HepG2 (cell line): Measurements from ENCODE around the gene CFAP221. TPM values are rescaled to one million over a fixed set of nuclear protein-coding genes. Genes with fewer than 3 reads are reported as not detected.

ENCODE experiments used
- ATAD3A ChIP-seq: sonication (generic); formaldehyde crosslinking; IDR thresholded peaks from 2 replicates; pipeline ENCODE4 v1.4.0; 2020; ENCODE audit warnings: missing genetic modification reagents
- ELF1 ChIP-seq: sonication (generic); formaldehyde crosslinking; IDR thresholded peaks from 2 replicates; pipeline ENCODE4 v1.4.0; 2020; ENCODE audit warnings: missing genetic modification reagents
- ESRRA ChIP-seq: sonication (generic); formaldehyde crosslinking; IDR thresholded peaks from 2 replicates; pipeline ENCODE4 v1.5.1; 2020; ENCODE audit warnings: mild to moderate bottlenecking, low read depth, missing genetic modification reagents
- HDAC1 ChIP-seq: sonication (generic); formaldehyde crosslinking; IDR thresholded peaks from 2 replicates; pipeline ENCODE4 v1.5.1; 2020; ENCODE audit warnings: mild to moderate bottlenecking, missing genetic modification reagents
- IKZF1 ChIP-seq: fragments of 450-650 bp; IDR thresholded peaks from 2 replicates; pipeline ENCODE4 v1.7.1; 2016
- KAT2B ChIP-seq: fragments of 150-350 bp; IDR thresholded peaks from 2 replicates; pipeline ENCODE4 v1.6.1; 2014; ENCODE audit warnings: low read depth, low read length, borderline replicate concordance
- KLF15 ChIP-seq: sonication (generic); formaldehyde crosslinking; IDR thresholded peaks from 2 replicates; pipeline ENCODE4 v1.8.1; 2023; ENCODE audit warnings: borderline replicate concordance, mild to moderate bottlenecking, inconsistent platforms, missing genetic modification reagents, mixed read lengths
- NFE2L2 ChIP-seq: fragments of 150-350 bp; IDR thresholded peaks from 2 replicates; pipeline ENCODE4 v1.6.1; 2014; ENCODE audit warnings: low read length
- PRMT3 ChIP-seq: sonication (generic); formaldehyde crosslinking; IDR thresholded peaks from 2 replicates; pipeline ENCODE4 v1.8.1; 2022; ENCODE audit warnings: low read depth, mild to moderate bottlenecking, moderate library complexity, missing genetic modification reagents, borderline replicate concordance
- RBM22 ChIP-seq: fragments of 200-400 bp; formaldehyde crosslinking; optimal IDR thresholded peaks from 2 replicates; pipeline ENCODE3; 2017; ENCODE audit warnings: mild to moderate bottlenecking, low read length, moderate library complexity
- REST ChIP-seq, 2 experiments: IDR thresholded peaks; 2 replicates each; pipeline ENCODE4 v1.6.1; 2011 to 2012; ENCODE audit warnings: low read length in 2 of 2, borderline replicate concordance in 1 of 2, low read depth in 1 of 2, mild to moderate bottlenecking in 1 of 2, moderate library complexity in 1 of 2
- RXRB ChIP-seq: IDR thresholded peaks from 2 replicates; pipeline ENCODE4 v1.6.1; 2016; ENCODE audit warnings: borderline replicate concordance, missing genetic modification reagents, missing compliant biosample characterization
- SSRP1 ChIP-seq: IDR thresholded peaks from 2 replicates; pipeline ENCODE4 v1.6.1; 2016; ENCODE audit warnings: control low read depth
- TCF7L2 ChIP-seq: IDR thresholded peaks from 2 replicates; pipeline ENCODE4 v1.6.1; 2011; ENCODE audit warnings: mild to moderate bottlenecking, low read depth, low read length, moderate library complexity
- TEF ChIP-seq: sonication (generic); formaldehyde crosslinking; IDR thresholded peaks from 2 replicates; pipeline ENCODE4 v1.5.0; 2020; ENCODE audit warnings: missing genetic modification reagents
- ZFP1 ChIP-seq: IDR thresholded peaks from 2 replicates; pipeline ENCODE4 v1.6.1; 2016
- ZFP90 ChIP-seq: sonication (generic); formaldehyde crosslinking; IDR thresholded peaks from 2 replicates; pipeline ENCODE4 v1.8.0; 2022; ENCODE audit warnings: missing genetic modification reagents, mild to moderate bottlenecking, inconsistent platforms, borderline replicate concordance
- ZNF18 ChIP-seq: sonication (generic); formaldehyde crosslinking; IDR thresholded peaks from 2 replicates; pipeline ENCODE4 v1.8.0; 2022; ENCODE audit warnings: mild to moderate bottlenecking, missing genetic modification reagents; ENCODE audit not compliant: insufficient replicate concordance
- ZNF207 ChIP-seq: fragments of 450-650 bp; IDR thresholded peaks from 2 replicates; pipeline ENCODE4 v1.6.1; 2016; ENCODE audit warnings: antibody characterized with exemption, borderline replicate concordance
- ZNF451 ChIP-seq: sonication (generic); formaldehyde crosslinking; IDR thresholded peaks from 2 replicates; pipeline ENCODE4 v1.5.0; 2020; ENCODE audit warnings: mild to moderate bottlenecking, missing genetic modification reagents
- ZNF512B ChIP-seq: sonication (generic); formaldehyde crosslinking; IDR thresholded peaks from 2 replicates; pipeline ENCODE4 v1.5.1; 2020; ENCODE audit warnings: missing genetic modification reagents, mild to moderate bottlenecking, borderline replicate concordance
- ZNF841 ChIP-seq: sonication (generic); formaldehyde crosslinking; IDR thresholded peaks from 2 replicates; pipeline ENCODE4 v1.8.1; 2023; ENCODE audit warnings: missing genetic modification reagents, borderline replicate concordance
- ZSCAN30 ChIP-seq: sonication (generic); formaldehyde crosslinking; IDR thresholded peaks from 2 replicates; pipeline ENCODE4 v1.5.0; 2020; ENCODE audit warnings: mild to moderate bottlenecking, missing genetic modification reagents
- polyA plus RNA-seq, 8 experiments: library from polyadenylated mRNA; depleted of rRNA in 3 of 8; stranded (reverse) in 7 of 8; unstranded in 1 of 8; fragments of >200 nt; fragmentation: Illumina TruSeq in 4 of 8; extraction: Trizol in 4 of 8; gene quantifications; 2 replicates each; pipeline versions ENCODE4 v1.2.1 to v1.2.3, GENCODE V29; 2011 to 2016; ENCODE audit warnings: low read depth in 4 of 8, missing spikeins in 1 of 8, mixed read lengths in 1 of 8; ENCODE audit not compliant: insufficient read depth in 1 of 8
- total RNA-seq, 5 experiments: library from RNA; depleted of rRNA; stranded (reverse); fragments of >200 nt; fragmentation: Illumina TruSeq; extraction: Trizol; gene quantifications; 2 replicates each; pipeline ENCODE4 v1.2.3, GENCODE V29; 2016; ENCODE audit warnings: low read depth in 1 of 5

CFAP221 gene
- total and polyA plus RNA-seq, 2 of the 13 experiments (the other 11 are each of a cell fraction or from before 2014, with no cell fraction given) = not detected

- TF ChIP-seq HDAC1 (CRISPR knock-in tag) = peak; percentile 40; the same call in 1 of the 2 replicates
- TF ChIP-seq KAT2B = no peak
- no peak for TF ChIP-seq TEF (CRISPR knock-in tag)
- no peak for TF ChIP-seq ZNF512B (CRISPR knock-in tag)
- no peak for TF ChIP-seq ZNF18 (CRISPR knock-in tag)
- 0 out of 2 replicates have a peak, but pooled peaks have one; percentile 87 for TF ChIP-seq ZFP90 (CRISPR knock-in tag)
- TF ChIP-seq IKZF1 = no peak
- no peak for TF ChIP-seq REST (IDR thresholded peaks at IDR 0.05; ENCODE audit: borderline replicate concordance in 1 of 2, low read depth in 1 of 2, low read length in 2 of 2)
- TF ChIP-seq ATAD3A (CRISPR knock-in tag) = no peak
- no peak for TF ChIP-seq ESRRA
- no peak for TF ChIP-seq ZFP1 (CRISPR knock-in tag)
- no peak for TF ChIP-seq SSRP1 (CRISPR knock-in tag)
- TF ChIP-seq ZNF207 = no peak
- TF ChIP-seq NFE2L2 = no peak
- 0 out of 2 replicates have a peak, but pooled peaks have one; percentile 47 for TF ChIP-seq ZNF451 (CRISPR knock-in tag)
- TF ChIP-seq ZSCAN30 (CRISPR knock-in tag) = no peak
- no peak for TF ChIP-seq KLF15
- TF ChIP-seq RXRB (CRISPR knock-in tag) = no peak
- TF ChIP-seq TCF7L2 = no peak
- no peak for TF ChIP-seq RBM22
- TF ChIP-seq ZNF841 (CRISPR knock-in tag) = no peak
- no peak for TF ChIP-seq ELF1 (CRISPR knock-in tag)
- TF ChIP-seq PRMT3 (CRISPR knock-in tag) = no peak
These were observed 150.7 kb downstream of the CFAP221 start (continued) for GRCh38 chr2:119694845-119695521.
